ENCODE data around the gene SYT9.

The SYT9 gene

GRCh38 chr11:7493670-7494069 is 242.0 kb downstream of the SYT9 start:
- no peak for TF ChIP-seq GATA2 (IDR thresholded peaks at IDR 0.05; ENCODE audit: low read depth, low read length)
- no peak for TF ChIP-seq GATA3 (IDR thresholded peaks at IDR 0.05; ENCODE audit: low read depth, low read length)

- TF ChIP-seq GATA2 (IDR thresholded peaks at IDR 0.05; ENCODE audit: low read depth, low read length) (no peak), GATA3 (IDR thresholded peaks at IDR 0.05; ENCODE audit: low read depth, low read length) (no peak)
These were observed 242.5 kb downstream of the SYT9 start for GRCh38 chr11:7494086-7494745.

GRCh38 chr11:7495882-7496551 is 244.3 kb downstream of the SYT9 start:
- TF ChIP-seq GATA3 (IDR thresholded peaks at IDR 0.05; ENCODE audit: low read depth, low read length) = no peak
- TF ChIP-seq GATA2 (IDR thresholded peaks at IDR 0.05; ENCODE audit: low read depth, low read length) = no peak

- TF ChIP-seq GATA3 (IDR thresholded peaks at IDR 0.05; ENCODE audit: low read depth, low read length) (no peak), GATA2 (IDR thresholded peaks at IDR 0.05; ENCODE audit: low read depth, low read length) (no peak)
These were observed 246.5 kb downstream of the SYT9 start for GRCh38 chr11:7498193-7498592.

GRCh38 chr11:7499081-7499480 is 247.4 kb downstream of the SYT9 start:
- no peak for TF ChIP-seq GATA3 (IDR thresholded peaks at IDR 0.05; ENCODE audit: low read depth, low read length)
- no peak for TF ChIP-seq GATA2 (IDR thresholded peaks at IDR 0.05; ENCODE audit: low read depth, low read length)

- TF ChIP-seq GATA3 (IDR thresholded peaks at IDR 0.05; ENCODE audit: low read depth, low read length) (no peak), GATA2 (IDR thresholded peaks at IDR 0.05; ENCODE audit: low read depth, low read length) (no peak)
These were observed 248.5 kb downstream of the SYT9 start for GRCh38 chr11:7500251-7500650.

- TF ChIP-seq GATA2 (IDR thresholded peaks at IDR 0.05; ENCODE audit: low read depth, low read length) (no peak), GATA3 (IDR thresholded peaks at IDR 0.05; ENCODE audit: low read depth, low read length) (no peak)
These were observed 249.5 kb downstream of the SYT9 start for GRCh38 chr11:7501251-7501650.

GRCh38 chr11:7501894-7502293 is 250.2 kb downstream of the SYT9 start:
- TF ChIP-seq GATA2 (IDR thresholded peaks at IDR 0.05; ENCODE audit: low read depth, low read length) = no peak
- TF ChIP-seq GATA3 (IDR thresholded peaks at IDR 0.05; ENCODE audit: low read depth, low read length) = no peak

- no peak for TF ChIP-seq GATA3 (IDR thresholded peaks at IDR 0.05; ENCODE audit: low read depth, low read length)
These were observed 254.5 kb downstream of the SYT9 start for GRCh38 chr11:7506243-7506642.

- TF ChIP-seq GATA3 (IDR thresholded peaks at IDR 0.05; ENCODE audit: low read depth, low read length) (no peak), GATA2 (IDR thresholded peaks at IDR 0.05; ENCODE audit: low read depth, low read length) (no peak)
These were observed 256.4 kb downstream of the SYT9 start for GRCh38 chr11:7508087-7508486.

GRCh38 chr11:7509966-7510365 is 258.3 kb downstream of the SYT9 start:
- TF ChIP-seq GATA3 (IDR thresholded peaks at IDR 0.05; ENCODE audit: low read depth, low read length) (no peak), GATA2 (IDR thresholded peaks at IDR 0.05; ENCODE audit: low read depth, low read length) (no peak)

- no peak for TF ChIP-seq GATA3 (IDR thresholded peaks at IDR 0.05; ENCODE audit: low read depth, low read length)
- TF ChIP-seq GATA2 (IDR thresholded peaks at IDR 0.05; ENCODE audit: low read depth, low read length) = no peak
These were observed 259.7 kb downstream of the SYT9 start for GRCh38 chr11:7511401-7511800.

- TF ChIP-seq GATA2 (IDR thresholded peaks at IDR 0.05; ENCODE audit: low read depth, low read length) (no peak), GATA3 (IDR thresholded peaks at IDR 0.05; ENCODE audit: low read depth, low read length) (no peak)
These were observed 261.0 kb downstream of the SYT9 start for GRCh38 chr11:7512525-7513233.

- TF ChIP-seq GATA2 (IDR thresholded peaks at IDR 0.05; ENCODE audit: low read depth, low read length) = no peak
- no peak for TF ChIP-seq GATA3 (IDR thresholded peaks at IDR 0.05; ENCODE audit: low read depth, low read length)
These were observed 261.8 kb downstream of the SYT9 start, which contains the start of gene PPFIBP2 for GRCh38 chr11:7513234-7514098. Gene PPFIBP2, plus strand, starts transcription at chr11:7513999. Its CDS starts 35,477 bp downstream, at chr11:7549476.
